SH-SY5Y (cell line): ENCODE measurements around the gene MAPT.

Source experiments
- GATA2 ChIP-seq: IDR thresholded peaks from 2 replicates; pipeline ENCODE4 v1.6.1; 2011; ENCODE audit warnings: mild to moderate bottlenecking, low read depth, low read length
- GATA3 ChIP-seq: IDR thresholded peaks from 2 replicates; pipeline ENCODE4 v1.6.1; 2011; ENCODE audit warnings: low read depth, mild to moderate bottlenecking, low read length, moderate library complexity

GRCh38 chr17:45939395-45939794, 45.0 kb downstream of the MAPT start:
- TF ChIP-seq GATA2 (no peak), GATA3 (no peak)
